Measurements from ENCODE around the gene ABCA8. TPM values are rescaled to one million over a fixed set of nuclear protein-coding genes. Genes with fewer than 3 reads are reported as not detected.

The ABCA8 gene
- total RNA-seq, 1 experiment from 2014 or later: not detected

DNA sequence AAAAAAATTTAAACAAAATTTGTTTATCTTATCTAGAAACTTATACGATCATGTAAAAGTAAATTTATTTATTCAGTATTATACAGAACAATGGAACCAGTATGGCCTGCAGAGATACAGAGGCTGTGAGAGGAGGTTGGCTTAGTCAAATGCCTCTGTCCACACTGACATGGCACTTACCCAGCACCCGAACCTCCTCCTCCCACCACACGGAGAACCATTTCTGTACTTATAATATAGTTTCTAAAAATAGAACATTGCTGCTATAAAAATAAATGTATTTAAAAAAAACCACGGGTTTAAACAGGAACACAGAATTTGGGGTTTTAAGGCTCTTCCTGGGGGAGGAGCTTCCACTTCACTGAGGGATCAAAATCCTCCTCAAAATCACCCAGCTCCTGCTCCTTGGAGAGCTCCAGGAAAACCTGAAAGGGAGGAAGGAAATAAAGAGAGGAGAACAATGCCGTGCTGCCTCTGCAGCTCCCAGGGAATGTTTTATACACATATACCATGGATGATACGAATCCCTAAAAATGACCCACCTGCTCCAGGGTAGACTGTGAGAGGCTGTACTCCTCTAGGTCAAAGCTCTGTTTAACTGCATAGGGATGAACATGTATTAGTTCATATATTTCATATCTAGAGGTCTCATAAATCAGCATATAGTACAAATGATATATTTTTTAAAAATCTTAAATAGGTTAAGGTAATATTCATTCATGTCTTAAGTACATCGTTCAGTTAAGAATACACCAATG lies 87.3 kb downstream of the ABCA8 start:
- WGBS (ENCODE audit: extremely low coverage, insufficient read length, low lambda C conversion rate): no CpG with 5 or more reads among the region's 7 CpGs
- no peak overlapping the region for H3K4me3 Mint-ChIP-seq

More for the DNA sequence above, 87.3 kb downstream of the ABCA8 start:
- no peak overlapping the region for H2BK120ac ChIP-seq (ENCODE audit: low read depth, low read length, poor library complexity, severe bottlenecking)
- no peak overlapping the region for H3K23ac ChIP-seq (ENCODE audit: insufficient read length, low read depth, low read length)
- H2BK20ac ChIP-seq (ENCODE audit: low read depth, low read length, poor library complexity, severe bottlenecking): no peak overlapping the region
- no peak overlapping the region for H2BK15ac ChIP-seq (ENCODE audit: low read depth, low read length)
- no peaks in the 10 kb centered on the region for H3K27me3 ChIP-seq (ENCODE audit: insufficient read depth, low read length)
- no peak overlapping the region for H4K8ac ChIP-seq (replicated peaks; ENCODE audit: insufficient read length, low read depth, low read length)
- no peak overlapping the region for H3K4me2 ChIP-seq (ENCODE audit: insufficient read depth, insufficient read length, low read length)
- H3K27me3 Mint-ChIP-seq (ENCODE audit: low read depth): no peaks in the 10 kb centered on the region
- H3T11ph ChIP-seq (ENCODE audit: low read length): no peak overlapping the region
- H3K9ac ChIP-seq (ENCODE audit: extremely low read depth, insufficient read length, low read length): no peak overlapping the region
- no peak overlapping the region for H4K5ac ChIP-seq (ENCODE audit: insufficient read length, low read depth, low read length)
- H3K9me3 ChIP-seq (ENCODE audit: control insufficient read depth, low read depth, low read length): no peaks in the 10 kb centered on the region
- H2BK5ac ChIP-seq (ENCODE audit: insufficient read length, low read length): no peak overlapping the region
- H2AK5ac ChIP-seq (ENCODE audit: insufficient read length, low read length): no peak overlapping the region
- no peak overlapping the region; a peak in 1 of 7 replicates for H3K27ac Mint-ChIP-seq
- H3K9me3 Mint-ChIP-seq: no peaks in the 10 kb centered on the region
- H3K36me3 Mint-ChIP-seq (ENCODE audit: insufficient read depth in 1 of 3, low read depth in 3 of 3): no peaks in the 10 kb centered on the region
- H3K79me2 ChIP-seq (ENCODE audit: insufficient read depth, low read length): no peaks in the 10 kb centered on the region
- no peak for DNase-seq
- H3K18ac ChIP-seq (ENCODE audit: insufficient read length, low read depth, low read length): no peak overlapping the region
- H3K23me2 ChIP-seq (ENCODE audit: insufficient read length, low read depth, low read length, poor library complexity, severe bottlenecking): no peaks in the 10 kb centered on the region
- H4K91ac ChIP-seq (ENCODE audit: insufficient read length, low read depth, low read length): no peak overlapping the region
- no peak overlapping the region for H3K56ac ChIP-seq (ENCODE audit: insufficient read length, low read depth, low read length)
- H4K20me1 ChIP-seq (ENCODE audit: control insufficient read depth, insufficient read depth, insufficient read length): no peaks in the 10 kb centered on the region
- H3K79me1 ChIP-seq (ENCODE audit: insufficient read depth, low read depth, low read length, poor library complexity, severe bottlenecking): no peaks in the 10 kb centered on the region
- H3K14ac ChIP-seq (ENCODE audit: insufficient read depth, low read length): no peak overlapping the region
- no peak overlapping the region for H2AFZ ChIP-seq (ENCODE audit: low read length)
- TF ChIP-seq, protein P1, sequence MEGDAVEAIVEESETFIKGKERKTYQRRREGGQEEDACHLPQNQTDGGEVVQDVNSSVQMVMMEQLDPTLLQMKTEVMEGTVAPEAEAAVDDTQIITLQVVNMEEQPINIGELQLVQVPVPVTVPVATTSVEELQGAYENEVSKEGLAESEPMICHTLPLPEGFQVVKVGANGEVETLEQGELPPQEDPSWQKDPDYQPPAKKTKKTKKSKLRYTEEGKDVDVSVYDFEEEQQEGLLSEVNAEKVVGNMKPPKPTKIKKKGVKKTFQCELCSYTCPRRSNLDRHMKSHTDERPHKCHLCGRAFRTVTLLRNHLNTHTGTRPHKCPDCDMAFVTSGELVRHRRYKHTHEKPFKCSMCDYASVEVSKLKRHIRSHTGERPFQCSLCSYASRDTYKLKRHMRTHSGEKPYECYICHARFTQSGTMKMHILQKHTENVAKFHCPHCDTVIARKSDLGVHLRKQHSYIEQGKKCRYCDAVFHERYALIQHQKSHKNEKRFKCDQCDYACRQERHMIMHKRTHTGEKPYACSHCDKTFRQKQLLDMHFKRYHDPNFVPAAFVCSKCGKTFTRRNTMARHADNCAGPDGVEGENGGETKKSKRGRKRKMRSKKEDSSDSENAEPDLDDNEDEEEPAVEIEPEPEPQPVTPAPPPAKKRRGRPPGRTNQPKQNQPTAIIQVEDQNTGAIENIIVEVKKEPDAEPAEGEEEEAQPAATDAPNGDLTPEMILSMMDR (conservative IDR thresholded peaks at IDR 0.05): no peak
- no peaks in the 10 kb centered on the region for H3K4me1 Mint-ChIP-seq
- no peak overlapping the region for H2BK12ac ChIP-seq (ENCODE audit: insufficient read length, low read depth, low read length)
- no peak overlapping the region for H3K4ac ChIP-seq (ENCODE audit: low read depth, low read length)
- no peak overlapping the region for H3K27ac ChIP-seq (ENCODE audit: insufficient read length, low read depth, low read length)
- H3K4me1 ChIP-seq (ENCODE audit: insufficient read depth, low read length): no peaks in the 10 kb centered on the region

Measured in H9 (cell line).